CD4-positive, alpha-beta T cell treated with Interleukin-21 for 1 hour (primary cell): ENCODE measurements around the gene TRAPPC3.

Source experiments
- DNase-seq: peaks from one replicate; pipeline ENCODE4 v3.0.0-alpha.2; 2020

TRAPPC3 gene

GRCh38 chr1:36097693-36098585, 51.3 kb downstream of the TRAPPC3 start:
- no peak for DNase-seq

- DNase-seq: no peak
Observed at GRCh38 chr1:36096500-36097432, 52.5 kb downstream of the TRAPPC3 start.

DNA sequence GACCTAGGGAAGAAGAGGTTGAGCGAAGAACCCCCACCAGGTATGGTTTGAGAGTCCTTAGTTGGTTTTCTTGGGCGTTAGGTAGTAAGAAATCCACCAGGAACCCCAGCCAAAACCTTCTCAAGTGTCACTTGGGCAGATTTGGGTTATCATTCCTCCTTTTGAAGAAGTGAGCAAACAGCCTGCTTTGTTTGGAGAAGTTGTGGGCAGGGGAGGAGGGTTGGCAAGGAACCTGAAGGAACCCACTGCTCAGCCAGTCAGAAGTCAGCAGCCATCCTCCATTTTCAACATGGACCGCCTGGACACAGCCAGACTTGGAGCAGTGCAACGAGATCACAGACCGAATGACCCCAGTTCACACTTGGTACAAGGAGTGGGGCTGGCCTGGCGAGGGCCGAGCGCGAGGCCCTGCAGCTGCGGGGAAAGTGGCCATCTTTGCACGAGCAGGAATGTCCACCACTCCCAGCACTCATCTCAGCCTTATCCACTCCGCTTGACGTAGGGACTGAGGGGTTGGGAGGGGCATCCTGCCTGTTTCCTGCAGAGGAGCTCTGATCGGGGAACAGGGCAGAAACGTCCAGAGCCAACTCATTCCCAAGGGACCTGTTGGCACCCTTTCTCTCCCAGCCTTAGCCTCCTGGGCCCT, 53.4 kb downstream of the TRAPPC3 start:
- DNase-seq: no peak

GRCh38 chr1:36094621-36095061, 54.6 kb downstream of the TRAPPC3 start:
- no peak for DNase-seq

DNA sequence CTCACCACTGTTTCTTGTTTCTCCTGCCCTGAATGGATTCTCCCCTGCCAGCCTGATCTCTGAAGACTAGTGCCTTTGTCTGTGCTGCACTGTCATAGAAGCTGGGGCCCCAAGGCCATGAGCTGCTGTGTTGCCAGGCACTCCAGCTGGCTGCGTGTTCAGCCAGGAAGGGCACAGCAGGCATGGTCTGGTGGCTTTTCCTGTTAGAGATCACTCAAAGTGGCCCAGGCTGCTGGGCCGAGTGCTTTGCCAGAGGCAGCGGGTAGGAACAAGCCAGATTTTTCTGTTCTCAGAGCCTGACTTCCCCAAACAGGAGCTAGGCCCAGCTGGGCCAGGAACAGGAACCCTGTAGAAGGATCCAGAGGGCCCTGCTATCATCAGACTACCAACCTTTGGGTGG, 55.4 kb downstream of the TRAPPC3 start:
- DNase-seq: no peak

- DNase-seq: no peak
Observed at GRCh38 chr1:36093226-36093625, 56.1 kb downstream of the TRAPPC3 start.

- DNase-seq: no peak
Observed at GRCh38 chr1:36092798-36093185, 56.5 kb downstream of the TRAPPC3 start.

DNA sequence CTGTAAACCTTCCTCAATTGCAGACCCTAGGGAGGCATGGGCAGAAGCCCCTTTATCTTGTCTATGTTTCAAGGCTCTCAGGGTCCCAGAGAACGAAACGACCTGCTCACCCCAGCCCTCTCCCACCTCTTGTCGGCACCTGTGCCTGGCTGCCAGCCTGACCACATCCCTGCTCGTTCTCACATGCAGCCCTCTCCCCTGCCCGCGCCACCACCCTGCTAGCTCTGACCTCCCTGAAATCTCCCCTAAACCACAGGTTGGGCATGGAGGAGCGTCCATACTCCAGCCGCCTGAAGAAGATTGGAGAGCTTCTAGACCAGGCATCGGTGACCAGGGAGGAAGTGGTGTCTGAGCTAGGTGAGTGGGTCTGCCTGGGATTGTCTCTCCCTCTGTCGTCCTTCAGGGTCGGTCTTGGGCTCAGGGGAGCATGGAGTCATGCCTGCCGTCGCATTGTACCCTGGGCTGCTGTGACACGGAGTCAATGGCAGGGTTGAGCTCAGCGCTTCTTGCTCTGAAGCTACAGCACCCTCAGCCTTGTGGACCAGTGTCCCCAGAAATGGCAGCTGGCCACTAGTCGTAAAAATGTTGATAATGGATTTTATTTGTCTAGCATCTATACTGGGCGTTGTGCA, 57.0 kb downstream of the TRAPPC3 start:
- no peak for DNase-seq

- DNase-seq: no peak
Observed at GRCh38 chr1:36091698-36092097, 57.6 kb downstream of the TRAPPC3 start.

GRCh38 chr1:36091141-36091540, 58.1 kb downstream of the TRAPPC3 start:
- DNase-seq: no peak

DNA sequence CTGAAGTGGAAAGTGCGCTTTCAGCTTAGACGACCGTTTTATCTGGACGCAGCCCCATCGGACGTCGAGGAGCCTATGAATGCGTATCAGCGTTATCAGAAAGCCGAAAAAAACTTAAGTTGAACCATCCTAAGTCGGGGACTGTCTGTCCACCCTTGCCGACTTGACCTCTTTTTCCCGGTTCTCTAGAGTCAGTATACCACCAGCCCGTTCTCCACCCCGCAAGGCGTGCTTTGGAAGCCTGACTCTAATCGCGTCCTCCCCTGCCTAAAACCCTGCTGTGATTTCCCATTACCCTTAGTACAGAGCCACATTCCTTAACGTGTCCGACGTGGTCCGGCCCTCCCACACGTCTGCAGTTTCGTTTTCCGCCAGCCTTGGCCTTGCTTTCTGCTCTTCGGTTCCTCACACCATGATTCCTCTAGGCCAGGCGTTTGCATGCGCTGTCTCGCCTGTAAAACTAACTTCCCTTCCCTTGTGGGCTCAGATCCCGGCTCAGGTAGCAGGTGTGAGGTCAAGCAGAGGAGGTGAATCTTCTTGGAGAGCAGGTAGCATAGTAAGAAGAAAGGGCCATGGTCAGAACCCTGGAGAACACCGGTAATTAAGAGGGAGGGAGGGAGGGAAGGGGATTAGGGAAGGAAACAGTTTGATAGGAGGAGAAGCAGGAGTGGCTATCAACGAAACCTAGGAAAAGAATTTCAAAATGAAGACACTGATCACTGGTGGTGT, 59.7 kb downstream of the TRAPPC3 start:
- peak; percentile 10 for DNase-seq

GRCh38 chr1:36088577-36089392, 60.5 kb downstream of the TRAPPC3 start, which contains the start of gene ADPRS:
TSS of gene ADPRS (plus strand) at chr1:36088892. CDS start at chr1:36088905, 13 bp downstream.
- peak; percentile 91 for DNase-seq

- DNase-seq: no peak
Observed at GRCh38 chr1:36088265-36088576, 61.1 kb downstream of the TRAPPC3 start.

DNA sequence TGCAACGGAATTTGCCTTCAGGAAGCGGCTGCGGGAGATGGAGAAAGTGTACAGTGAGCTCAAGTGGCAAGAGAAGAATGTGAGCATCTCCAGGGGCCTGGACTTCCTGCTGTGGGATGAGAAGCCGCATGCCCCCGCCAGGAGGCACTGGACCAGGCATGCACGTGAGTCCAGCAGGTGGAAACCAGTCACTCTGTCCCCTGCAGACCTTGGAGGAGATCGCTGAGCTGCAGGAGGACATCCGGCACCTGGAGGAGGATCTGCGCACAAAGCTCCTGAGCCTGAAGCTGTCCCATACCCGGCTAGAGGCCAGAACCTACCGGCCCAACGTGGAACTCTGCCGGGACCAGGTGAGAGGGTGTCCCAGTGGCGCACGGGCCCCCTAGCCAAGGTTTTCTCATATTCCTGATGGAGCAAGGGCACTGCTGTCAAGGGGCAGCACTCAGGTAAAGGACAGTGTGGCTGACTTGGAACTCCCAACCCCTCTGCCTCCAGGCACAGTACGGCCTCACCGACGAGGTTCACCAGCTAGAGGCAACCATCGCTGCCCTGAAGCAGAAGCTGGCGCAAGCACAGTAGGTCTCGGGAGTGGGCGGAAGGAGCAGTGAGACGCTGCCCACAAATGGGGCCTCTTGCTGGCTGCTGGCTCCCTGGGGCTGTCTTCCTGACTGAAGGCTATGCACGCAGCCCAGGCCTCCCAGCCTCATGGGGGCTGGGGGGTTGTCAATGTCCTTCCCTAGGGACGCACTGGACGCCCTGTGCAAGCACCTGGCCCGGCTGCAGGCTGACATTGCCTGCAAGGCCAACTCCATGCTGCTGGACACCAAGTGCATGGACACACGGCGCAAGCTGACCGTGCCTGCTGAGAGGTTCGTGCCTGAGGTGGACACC, 61.8 kb downstream of the TRAPPC3 start:
- DNase-seq: no peak
